Large intestine (tissue), 3 donors: ENCODE data around the gene NALF2. TPM values are rescaled to one million over a fixed set of nuclear protein-coding genes. Genes with fewer than 3 reads are reported as not detected.
A peak's percentile ranks its signal among the peaks of the same experiment; 100 is the strongest.

ENCODE experiments used
- DNase-seq, 2 donors: peaks; one replicate each; pipeline versions ENCODE4 v3.0.0 to v3.0.0-alpha.2; 2013
- H3K27ac ChIP-seq: one replicate; pipeline ENCODE4 v1.5.1; 2013; ENCODE audit warnings: low read length
- H3K27me3 ChIP-seq: 2 replicates; pipeline ENCODE4 v1.6.1; 2013; ENCODE audit warnings: low read length; ENCODE audit not compliant: control insufficient read depth, insufficient read depth
- H3K36me3 ChIP-seq: 2 replicates; pipeline ENCODE4 v1.6.1; 2013; ENCODE audit warnings: low read length; ENCODE audit not compliant: control insufficient read depth, insufficient read depth
- H3K4me1 ChIP-seq: one replicate; pipeline ENCODE4 v1.6.1; 2013; ENCODE audit warnings: low read length; ENCODE audit not compliant: control insufficient read depth, insufficient read depth
- H3K4me3 ChIP-seq: one replicate; pipeline ENCODE4 v1.5.1; 2013; ENCODE audit warnings: low read length
- H3K9me3 ChIP-seq: one replicate; pipeline ENCODE4 v1.6.1; 2013; ENCODE audit warnings: mild to moderate bottlenecking, low read depth, low read length, moderate library complexity; ENCODE audit not compliant: control insufficient read depth
- WGBS: methylation state at CpG from one replicate; pipeline ENCODE4 v1.1.5; 2013; ENCODE audit warnings: low lambda C conversion rate; ENCODE audit not compliant: insufficient coverage; 5-methylcytosine and 5-hydroxymethylcytosine counted together
- polyA plus RNA-seq: library from polyadenylated mRNA; unstranded; fragments of 120-200 nt; gene quantifications from one replicate; pipeline ENCODE4 v1.2.1, GENCODE V29; 2013

The NALF2 gene
- polyA plus RNA-seq, 1 donor: 0.76 TPM

DNA sequence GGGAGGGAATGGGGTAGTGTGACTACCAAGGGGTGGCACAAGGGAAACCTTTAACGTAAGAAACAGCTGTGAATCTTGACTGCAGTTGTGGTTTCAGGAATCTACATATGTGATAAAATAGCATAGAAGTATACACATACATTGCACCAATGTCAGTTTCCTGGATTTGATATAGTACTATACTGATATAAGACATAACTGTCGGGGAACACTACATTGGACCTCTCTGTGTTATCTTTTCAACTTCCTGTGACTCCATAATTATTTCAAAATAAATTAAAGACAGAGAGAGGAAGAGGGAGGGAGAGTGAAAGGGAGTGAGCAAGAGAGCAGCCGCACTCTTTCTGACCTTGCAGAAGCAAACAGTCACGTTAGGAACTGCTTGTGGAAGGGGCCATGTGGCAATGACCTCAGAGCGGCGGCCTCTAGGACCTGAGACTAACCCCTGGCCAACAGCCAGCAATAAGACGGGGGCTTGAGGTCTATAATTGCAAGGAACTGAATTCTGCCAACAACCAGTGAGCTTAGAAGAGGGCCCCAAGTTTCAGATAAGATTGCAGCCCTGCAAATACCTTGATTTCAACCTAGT, 47.4 kb downstream of the NALF2 start:
- H3K27me3 ChIP-seq: no peaks in the 10 kb centered on the region
- H3K9me3 ChIP-seq: peaks cover 3% of the 10 kb centered on the region
- DNase-seq: peak in 1 of 2 donors; percentile 44
- H3K36me3 ChIP-seq: no peaks in the 10 kb centered on the region
- peak overlapping the region; percentile 91 for H3K27ac ChIP-seq
- no peak overlapping the region for H3K4me3 ChIP-seq
- H3K4me1 ChIP-seq: peaks cover 46% of the 10 kb centered on the region
- WGBS: no CpG with 5 or more reads among the region's 7 CpGs

- DNase-seq: peak in 1 of 2 donors; percentile 8
- WGBS: no CpG with 5 or more reads among the region's 4 CpGs
- peak overlapping the region; percentile 91 for H3K27ac ChIP-seq
- H3K27me3 ChIP-seq: no peaks in the 10 kb centered on the region
- H3K36me3 ChIP-seq: no peaks in the 10 kb centered on the region
- no peak overlapping the region for H3K4me3 ChIP-seq
- H3K9me3 ChIP-seq: peaks cover under 1% of the 10 kb centered on the region
- H3K4me1 ChIP-seq: peaks cover 52% of the 10 kb centered on the region
These were observed 48.4 kb downstream of the NALF2 start for GRCh38 chrX:69552512-69552911.

Other genes with a start within 250 kb of the NALF2 start
- 25.1 TPM for gene EDA, start 111.8 kb downstream of the NALF2 start, polyA plus RNA-seq